Measurements from ENCODE around the gene FBXO33.

DNA sequence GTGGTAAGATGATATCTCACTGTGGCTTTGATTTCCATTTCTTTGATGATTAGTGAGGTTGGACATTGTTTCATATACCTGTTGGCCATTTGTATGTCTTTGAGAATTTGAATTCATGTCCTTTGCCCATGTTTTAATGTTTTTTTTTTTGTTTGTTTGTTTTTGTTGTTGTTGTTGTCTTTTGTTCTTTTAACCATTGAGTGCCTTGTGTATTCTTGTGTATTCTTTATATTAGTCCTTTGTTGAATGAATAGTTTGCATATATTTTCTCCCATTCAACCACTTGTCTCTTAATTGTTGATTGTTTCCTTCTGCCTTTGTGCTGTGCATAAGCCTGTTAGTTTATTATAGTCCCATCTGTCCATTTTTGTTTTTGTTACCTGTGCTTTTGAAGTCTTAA, 71.9 kb downstream of the FBXO33 start:
- no peak for TF ChIP-seq POLR2A (IDR thresholded peaks at IDR 0.05)
- no peak for TF ChIP-seq CTCF (IDR thresholded peaks at IDR 0.05)
